ENCODE measurements around the gene ZNF491.

Gene ZNF491

DNA sequence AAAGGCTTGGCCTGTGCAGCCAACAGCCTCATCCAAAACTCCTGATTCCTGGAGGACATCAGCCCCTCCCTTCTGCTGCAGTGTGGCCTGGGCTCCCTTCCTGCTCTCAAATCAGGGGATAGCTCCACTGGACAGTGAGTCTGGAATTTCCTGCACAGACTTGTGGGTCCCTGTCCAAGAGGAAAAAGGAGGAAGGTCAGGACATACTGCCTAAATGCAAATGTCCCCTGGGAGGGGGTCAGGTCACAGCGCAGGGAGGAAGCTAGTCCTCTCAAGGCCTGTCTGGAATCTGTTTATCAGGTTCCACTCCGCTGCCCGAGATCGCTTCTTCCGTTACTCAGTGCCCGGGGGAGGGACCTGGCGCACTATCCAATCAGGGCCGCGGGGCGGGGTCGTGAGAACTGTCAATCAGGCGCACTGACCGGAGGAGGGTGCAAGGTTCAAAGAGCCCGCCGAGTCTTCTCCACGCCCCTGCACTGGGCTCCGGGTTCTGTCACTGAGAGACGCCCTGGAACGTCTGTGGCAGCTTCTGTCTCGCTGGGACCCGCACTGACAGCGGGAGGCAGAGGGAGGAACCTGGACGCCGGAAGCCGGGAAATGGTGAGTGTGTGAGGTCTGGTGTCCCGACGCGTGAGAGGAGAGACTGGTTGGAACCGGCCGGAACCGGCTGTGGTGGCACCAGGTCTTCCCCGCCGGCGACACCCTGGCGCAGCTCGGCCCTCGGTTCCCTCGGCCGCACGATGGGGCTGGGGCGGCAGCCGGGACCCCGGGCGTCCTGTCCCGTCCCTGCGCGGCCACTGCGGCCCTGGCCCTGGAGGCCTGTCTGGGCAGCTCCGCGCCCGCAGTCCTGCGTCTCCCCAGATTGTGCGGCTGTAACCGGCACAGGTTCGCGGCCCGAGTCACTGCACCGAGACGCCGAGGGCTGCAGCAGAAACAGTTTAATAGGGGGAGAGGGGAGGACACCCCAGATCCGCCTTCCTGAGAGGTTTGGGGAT is 31.4 kb upstream of the ZNF491 start, which contains the start of gene ZNF441 (continued):
- TF ChIP-seq, protein P1, sequence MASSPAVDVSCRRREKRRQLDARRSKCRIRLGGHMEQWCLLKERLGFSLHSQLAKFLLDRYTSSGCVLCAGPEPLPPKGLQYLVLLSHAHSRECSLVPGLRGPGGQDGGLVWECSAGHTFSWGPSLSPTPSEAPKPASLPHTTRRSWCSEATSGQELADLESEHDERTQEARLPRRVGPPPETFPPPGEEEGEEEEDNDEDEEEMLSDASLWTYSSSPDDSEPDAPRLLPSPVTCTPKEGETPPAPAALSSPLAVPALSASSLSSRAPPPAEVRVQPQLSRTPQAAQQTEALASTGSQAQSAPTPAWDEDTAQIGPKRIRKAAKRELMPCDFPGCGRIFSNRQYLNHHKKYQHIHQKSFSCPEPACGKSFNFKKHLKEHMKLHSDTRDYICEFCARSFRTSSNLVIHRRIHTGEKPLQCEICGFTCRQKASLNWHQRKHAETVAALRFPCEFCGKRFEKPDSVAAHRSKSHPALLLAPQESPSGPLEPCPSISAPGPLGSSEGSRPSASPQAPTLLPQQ (tag by site-specific recombination; IDR thresholded peaks at IDR 0.05): peak; percentile 76
- TF ChIP-seq BCL11B (tag by site-specific recombination; IDR thresholded peaks at IDR 0.05; ENCODE audit: low read depth) (no peak), ZNF768 (tag by site-specific recombination; IDR thresholded peaks at IDR 0.05) (no peak), ZNF133 (tag by site-specific recombination; IDR thresholded peaks at IDR 0.05) (no peak), ZNF155 (tag by site-specific recombination; IDR thresholded peaks at IDR 0.05) (peak; percentile 19; the same call in 1 of the 2 replicates), CTCF (tag by site-specific recombination; IDR thresholded peaks at IDR 0.05) (no peak), ZNF311 (tag by site-specific recombination; IDR thresholded peaks at IDR 0.05; ENCODE audit: borderline replicate concordance) (no peak), ZNF239 (tag by site-specific recombination; IDR thresholded peaks at IDR 0.05) (no peak), ZNF16 (tag by site-specific recombination; IDR thresholded peaks at IDR 0.05; ENCODE audit: low read depth) (no peak), ZNF555 (tag by site-specific recombination; conservative IDR thresholded peaks at IDR 0.05) (no peak), ZNF645 (tag by site-specific recombination; IDR thresholded peaks at IDR 0.05) (no peak), ZNF433 (tag by site-specific recombination; IDR thresholded peaks at IDR 0.05; ENCODE audit: low read depth) (no peak), ZSCAN30 (tag by site-specific recombination; IDR thresholded peaks at IDR 0.05) (0 out of 2 replicates have a peak, but pooled peaks have one; percentile 23), ZNF266 (tag by site-specific recombination; IDR thresholded peaks at IDR 0.05; ENCODE audit: low read depth) (no peak), SCRT2 (tag by site-specific recombination; IDR thresholded peaks at IDR 0.05) (no peak), ZNF274 (IDR thresholded peaks at IDR 0.05; ENCODE audit: low read length) (no peak), ZNF274 (tag by site-specific recombination; IDR thresholded peaks at IDR 0.05; ENCODE audit: borderline replicate concordance) (no peak), ZBTB8A (tag by site-specific recombination; IDR thresholded peaks at IDR 0.05) (peak; percentile 77), PATZ1 (tag by site-specific recombination; IDR thresholded peaks at IDR 0.05) (peak; percentile 27; the same call in 1 of the 2 replicates), ZNF146 (tag by site-specific recombination; IDR thresholded peaks at IDR 0.05) (no peak)
- TF ChIP-seq, protein P2, sequence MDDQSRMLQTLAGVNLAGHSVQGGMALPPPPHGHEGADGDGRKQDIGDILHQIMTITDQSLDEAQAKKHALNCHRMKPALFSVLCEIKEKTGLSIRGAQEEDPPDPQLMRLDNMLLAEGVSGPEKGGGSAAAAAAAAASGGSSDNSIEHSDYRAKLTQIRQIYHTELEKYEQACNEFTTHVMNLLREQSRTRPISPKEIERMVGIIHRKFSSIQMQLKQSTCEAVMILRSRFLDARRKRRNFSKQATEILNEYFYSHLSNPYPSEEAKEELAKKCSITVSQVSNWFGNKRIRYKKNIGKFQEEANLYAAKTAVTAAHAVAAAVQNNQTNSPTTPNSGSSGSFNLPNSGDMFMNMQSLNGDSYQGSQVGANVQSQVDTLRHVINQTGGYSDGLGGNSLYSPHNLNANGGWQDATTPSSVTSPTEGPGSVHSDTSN (CRISPR knock-in tag; IDR thresholded peaks at IDR 0.05): no peak; the same call in 1 of the 2 replicates
- TF ChIP-seq, protein P3, sequence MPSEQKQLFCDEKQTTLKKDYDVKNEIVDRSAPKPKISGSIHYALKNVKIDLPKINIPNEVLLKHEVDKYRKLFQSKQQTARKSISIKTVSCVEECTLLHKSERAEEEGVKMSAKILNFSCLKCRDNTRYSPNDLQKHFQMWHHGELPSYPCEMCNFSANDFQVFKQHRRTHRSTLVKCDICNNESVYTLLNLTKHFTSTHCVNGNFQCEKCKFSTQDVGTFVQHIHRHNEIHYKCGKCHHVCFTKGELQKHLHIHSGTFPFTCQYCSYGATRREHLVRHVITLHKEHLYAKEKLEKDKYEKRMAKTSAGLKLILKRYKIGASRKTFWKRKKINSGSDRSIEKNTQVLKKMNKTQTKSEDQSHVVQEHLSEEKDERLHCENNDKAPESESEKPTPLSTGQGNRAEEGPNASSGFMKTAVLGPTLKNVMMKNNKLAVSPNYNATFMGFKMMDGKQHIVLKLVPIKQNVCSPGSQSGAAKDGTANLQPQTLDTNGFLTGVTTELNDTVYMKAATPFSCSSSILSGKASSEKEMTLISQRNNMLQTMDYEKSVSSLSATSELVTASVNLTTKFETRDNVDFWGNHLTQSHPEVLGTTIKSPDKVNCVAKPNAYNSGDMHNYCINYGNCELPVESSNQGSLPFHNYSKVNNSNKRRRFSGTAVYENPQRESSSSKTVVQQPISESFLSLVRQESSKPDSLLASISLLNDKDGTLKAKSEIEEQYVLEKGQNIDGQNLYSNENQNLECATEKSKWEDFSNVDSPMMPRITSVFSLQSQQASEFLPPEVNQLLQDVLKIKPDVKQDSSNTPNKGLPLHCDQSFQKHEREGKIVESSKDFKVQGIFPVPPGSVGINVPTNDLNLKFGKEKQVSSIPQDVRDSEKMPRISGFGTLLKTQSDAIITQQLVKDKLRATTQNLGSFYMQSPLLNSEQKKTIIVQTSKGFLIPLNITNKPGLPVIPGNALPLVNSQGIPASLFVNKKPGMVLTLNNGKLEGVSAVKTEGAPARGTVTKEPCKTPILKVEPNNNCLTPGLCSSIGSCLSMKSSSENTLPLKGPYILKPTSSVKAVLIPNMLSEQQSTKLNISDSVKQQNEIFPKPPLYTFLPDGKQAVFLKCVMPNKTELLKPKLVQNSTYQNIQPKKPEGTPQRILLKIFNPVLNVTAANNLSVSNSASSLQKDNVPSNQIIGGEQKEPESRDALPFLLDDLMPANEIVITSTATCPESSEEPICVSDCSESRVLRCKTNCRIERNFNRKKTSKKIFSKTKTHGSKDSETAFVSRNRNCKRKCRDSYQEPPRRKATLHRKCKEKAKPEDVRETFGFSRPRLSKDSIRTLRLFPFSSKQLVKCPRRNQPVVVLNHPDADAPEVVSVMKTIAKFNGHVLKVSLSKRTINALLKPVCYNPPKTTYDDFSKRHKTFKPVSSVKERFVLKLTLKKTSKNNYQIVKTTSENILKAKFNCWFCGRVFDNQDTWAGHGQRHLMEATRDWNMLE (tag by site-specific recombination; conservative IDR thresholded peaks at IDR 0.05; ENCODE audit: low read depth): no peak; the same call in 1 of the 2 replicates
- TF ChIP-seq, protein P4, sequence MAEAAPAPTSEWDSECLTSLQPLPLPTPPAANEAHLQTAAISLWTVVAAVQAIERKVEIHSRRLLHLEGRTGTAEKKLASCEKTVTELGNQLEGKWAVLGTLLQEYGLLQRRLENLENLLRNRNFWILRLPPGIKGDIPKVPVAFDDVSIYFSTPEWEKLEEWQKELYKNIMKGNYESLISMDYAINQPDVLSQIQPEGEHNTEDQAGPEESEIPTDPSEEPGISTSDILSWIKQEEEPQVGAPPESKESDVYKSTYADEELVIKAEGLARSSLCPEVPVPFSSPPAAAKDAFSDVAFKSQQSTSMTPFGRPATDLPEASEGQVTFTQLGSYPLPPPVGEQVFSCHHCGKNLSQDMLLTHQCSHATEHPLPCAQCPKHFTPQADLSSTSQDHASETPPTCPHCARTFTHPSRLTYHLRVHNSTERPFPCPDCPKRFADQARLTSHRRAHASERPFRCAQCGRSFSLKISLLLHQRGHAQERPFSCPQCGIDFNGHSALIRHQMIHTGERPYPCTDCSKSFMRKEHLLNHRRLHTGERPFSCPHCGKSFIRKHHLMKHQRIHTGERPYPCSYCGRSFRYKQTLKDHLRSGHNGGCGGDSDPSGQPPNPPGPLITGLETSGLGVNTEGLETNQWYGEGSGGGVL (tag by site-specific recombination; IDR thresholded peaks at IDR 0.05): peak; percentile 45; the same call in 1 of the 2 replicates
